Neural progenitor cell (in vitro differentiated cells): ENCODE results near the gene FAM107A.

Source experiments
- CTCF ChIP-seq: fragments of 200-600 bp; sonication (generic); IDR thresholded peaks from 2 replicates; pipeline ENCODE4 v1.5.1; 2017; ENCODE audit warnings: antibody characterized with exemption, mild to moderate bottlenecking
- EZH2 ChIP-seq: fragments of 200-600 bp; sonication (generic); IDR thresholded peaks from 2 replicates; pipeline ENCODE4 v1.6.1; 2017; ENCODE audit warnings: antibody characterized with exemption, mild to moderate bottlenecking, moderate library complexity
- EZH2phosphoT487 ChIP-seq: fragments of 200-600 bp; sonication (generic); IDR thresholded peaks from 2 replicates; pipeline ENCODE4 v1.6.1; 2017; ENCODE audit warnings: antibody characterized with exemption

- no peak for TF ChIP-seq CTCF
- TF ChIP-seq EZH2: no peak
- TF ChIP-seq EZH2phosphoT487: no peak
Measured at GRCh38 chr3:58617338-58617761, 40.2 kb upstream of the FAM107A start.
